Uterus (tissue), 2 donors: Measurements from ENCODE around the gene SMIM36.

ENCODE experiments used
- POLR2A ChIP-seq, 2 donors: fragments of 450-650 bp; IDR thresholded peaks; one replicate each; pipeline ENCODE4 v1.6.1; 2016; ENCODE audit warnings: antibody characterized with exemption in 2 of 2, mild to moderate bottlenecking in 1 of 2, moderate library complexity in 1 of 2
- TF ChIP-seq, protein P1 (sequence below), 4 experiments: fragments of 200-600 bp in 2 of 4; fragments of 450-650 bp in 2 of 4; sonication (generic) in 2 of 4; IDR thresholded peaks; one replicate each; pipeline ENCODE4 v1.5.1; 2016 to 2019; ENCODE audit warnings: antibody characterized with exemption in 4 of 4, mild to moderate bottlenecking in 2 of 4, moderate library complexity in 1 of 4

- TF ChIP-seq, protein P1, sequence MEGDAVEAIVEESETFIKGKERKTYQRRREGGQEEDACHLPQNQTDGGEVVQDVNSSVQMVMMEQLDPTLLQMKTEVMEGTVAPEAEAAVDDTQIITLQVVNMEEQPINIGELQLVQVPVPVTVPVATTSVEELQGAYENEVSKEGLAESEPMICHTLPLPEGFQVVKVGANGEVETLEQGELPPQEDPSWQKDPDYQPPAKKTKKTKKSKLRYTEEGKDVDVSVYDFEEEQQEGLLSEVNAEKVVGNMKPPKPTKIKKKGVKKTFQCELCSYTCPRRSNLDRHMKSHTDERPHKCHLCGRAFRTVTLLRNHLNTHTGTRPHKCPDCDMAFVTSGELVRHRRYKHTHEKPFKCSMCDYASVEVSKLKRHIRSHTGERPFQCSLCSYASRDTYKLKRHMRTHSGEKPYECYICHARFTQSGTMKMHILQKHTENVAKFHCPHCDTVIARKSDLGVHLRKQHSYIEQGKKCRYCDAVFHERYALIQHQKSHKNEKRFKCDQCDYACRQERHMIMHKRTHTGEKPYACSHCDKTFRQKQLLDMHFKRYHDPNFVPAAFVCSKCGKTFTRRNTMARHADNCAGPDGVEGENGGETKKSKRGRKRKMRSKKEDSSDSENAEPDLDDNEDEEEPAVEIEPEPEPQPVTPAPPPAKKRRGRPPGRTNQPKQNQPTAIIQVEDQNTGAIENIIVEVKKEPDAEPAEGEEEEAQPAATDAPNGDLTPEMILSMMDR (IDR thresholded peaks at IDR 0.05): no peak
- TF ChIP-seq POLR2A (IDR thresholded peaks at IDR 0.05): no peak
Measured at GRCh38 chr17:55518510-55518909, 7.3 kb upstream of the SMIM36 start.
